NCI-H2171 treated with DMSO at 0.1 percent for 48 hours (cell line): ENCODE results near the gene ANXA4.
"Not testable (repeated sequence)": the region's sequence is repeated elsewhere in the genome, so short reads cannot be mapped to it uniquely, and the experiment has no call there.

Experiments
- DNase-seq: peaks from one replicate; lab custom pipeline; 2025; lab: John Stamatoyannopoulos, UW

ANXA4 gene

GRCh38 chr2:69807821-69808540, 66.0 kb downstream of the ANXA4 start:
- no peak for DNase-seq

- peak; percentile 40 for DNase-seq
These were observed 68.6 kb downstream of the ANXA4 start for GRCh38 chr2:69810550-69810949.

GRCh38 chr2:69811018-69811417, 69.1 kb downstream of the ANXA4 start:
- DNase-seq: no peak

- DNase-seq: peak; percentile 50
These were observed 69.7 kb downstream of the ANXA4 start for GRCh38 chr2:69811591-69811990.

- DNase-seq: no peak
These were observed 73.8 kb downstream of the ANXA4 start for GRCh38 chr2:69815717-69816116.

- peak; percentile 89 for DNase-seq
These were observed 75.1 kb downstream of the ANXA4 start for GRCh38 chr2:69816923-69817542.

- DNase-seq: no peak
These were observed 76.0 kb downstream of the ANXA4 start for GRCh38 chr2:69817729-69818501.

- DNase-seq: no peak
These were observed 86.0 kb downstream of the ANXA4 start for GRCh38 chr2:69827796-69828540.

GRCh38 chr2:69828938-69829255, 87.0 kb downstream of the ANXA4 start:
- no peak for DNase-seq

GRCh38 chr2:69829256-69830044, 87.5 kb downstream of the ANXA4 start, which contains the start of gene GMCL1:
Gene GMCL1, plus strand, starts transcription at chr2:69829660. Its CDS starts 233 bp downstream, at chr2:69829893.
- peak; percentile 93 for DNase-seq

GRCh38 chr2:69830045-69830905, 88.3 kb downstream of the ANXA4 start:
- peak; percentile 44 for DNase-seq

- not testable (repeated sequence) for DNase-seq
These were observed 88.9 kb downstream of the ANXA4 start for GRCh38 chr2:69830906-69831241.

GRCh38 chr2:69831354-69831905, 89.5 kb downstream of the ANXA4 start:
- DNase-seq: no peak

GRCh38 chr2:69833752-69834151, 91.8 kb downstream of the ANXA4 start:
- DNase-seq: no peak

- DNase-seq: no peak
These were observed 93.7 kb downstream of the ANXA4 start for GRCh38 chr2:69835666-69836065.

- no peak for DNase-seq
These were observed 94.4 kb downstream of the ANXA4 start for GRCh38 chr2:69836316-69836715.

GRCh38 chr2:69837533-69837932, 95.6 kb downstream of the ANXA4 start:
- DNase-seq: no peak

GRCh38 chr2:69843993-69844392, 102.1 kb downstream of the ANXA4 start:
- no peak for DNase-seq

- DNase-seq: no peak
These were observed 102.6 kb downstream of the ANXA4 start for GRCh38 chr2:69844560-69844959.
